Panc1 (cell line): ENCODE measurements around the gene ZSCAN22.

ENCODE experiments used
- CTCF ChIP-seq: fragments of 450-650 bp; IDR thresholded peaks from 2 replicates; pipeline ENCODE4 v1.5.1; 2017; ENCODE audit warnings: mild to moderate bottlenecking
- POLR2AphosphoS5 ChIP-seq: IDR thresholded peaks from 2 replicates; pipeline ENCODE4 v1.6.1; 2012; ENCODE audit warnings: mild to moderate bottlenecking, low read depth, low read length, moderate library complexity
- REST ChIP-seq, 2 experiments: IDR thresholded peaks; 2 replicates each; pipeline ENCODE4 v1.6.1; 2011 to 2012; ENCODE audit warnings: low read depth in 2 of 2, control low read depth in 1 of 2, low read length in 1 of 2, mild to moderate bottlenecking in 1 of 2, moderate library complexity in 1 of 2; ENCODE audit not compliant: insufficient read depth in 1 of 2
- TCF7L2 ChIP-seq: IDR thresholded peaks from 2 replicates; pipeline ENCODE4 v1.6.1; 2011; ENCODE audit warnings: mild to moderate bottlenecking, low read depth, low read length, inconsistent platforms

GRCh38 chr19:58338825-58339558 lies 12.2 kb downstream of the ZSCAN22 start:
- TF ChIP-seq CTCF, result no peak
- no peak for TF ChIP-seq REST (IDR thresholded peaks at IDR 0.05; ENCODE audit: insufficient read depth in 1 of 2, low read depth in 2 of 2, low read length in 1 of 2)
- TF ChIP-seq POLR2AphosphoS5, result no peak
- TF ChIP-seq TCF7L2, result no peak
